ENCODE data around the gene MRFAP1. TPM values are rescaled to one million over a fixed set of nuclear protein-coding genes. Genes with fewer than 3 reads are reported as not detected.
"Not testable (repeated sequence)": the region's sequence is repeated elsewhere in the genome, so short reads cannot be mapped to it uniquely, and the experiment has no call there.

The MRFAP1 gene
- total RNA-seq, 6 experiments from 2014 or later, result 332 to 418 (median 364) TPM

- Mint-ChIP-seq H3K27ac (no peak overlapping the region), H3K27me3 (ENCODE audit: insufficient read depth) (peaks cover 12% of the 10 kb centered on the region), H3K9me3 (no peaks in the 10 kb centered on the region), H3K4me3 (no peak overlapping the region), H3K4me1 (ENCODE audit: low read depth) (peaks cover 8% of the 10 kb centered on the region), H3K36me3 (ENCODE audit: low read depth) (peaks cover 7% of the 10 kb centered on the region)
- no peak for TF ChIP-seq CTCF (IDR thresholded peaks at IDR 0.05)
- DNase-seq, result no peak
Measured at GRCh38 chr4:6647582-6648230, 7.2 kb downstream of the MRFAP1 start.

- no peak for TF ChIP-seq CTCF (IDR thresholded peaks at IDR 0.05)
- Mint-ChIP-seq H3K27me3 (ENCODE audit: insufficient read depth) (peaks cover 13% of the 10 kb centered on the region), H3K4me1 (ENCODE audit: low read depth) (0 out of 2 replicates have a peak, but pooled peaks cover 5% of the 10 kb centered on the region), H3K27ac (no peak overlapping the region), H3K4me3 (no peak overlapping the region), H3K36me3 (ENCODE audit: low read depth) (no peaks in the 10 kb centered on the region), H3K9me3 (peaks cover 2% of the 10 kb centered on the region; the same call in 1 of the 2 replicates)
- DNase-seq, result no peak
Measured at GRCh38 chr4:6649216-6649615, 8.7 kb downstream of the MRFAP1 start.

- not testable (repeated sequence) for H3K4me1 Mint-ChIP-seq (ENCODE audit: low read depth); H3K27ac Mint-ChIP-seq; DNase-seq; H3K27me3 Mint-ChIP-seq (ENCODE audit: insufficient read depth); H3K36me3 Mint-ChIP-seq (ENCODE audit: low read depth); H3K9me3 Mint-ChIP-seq; H3K4me3 Mint-ChIP-seq
Measured at GRCh38 chr4:6654211-6654610, 13.7 kb downstream of the MRFAP1 start.

- H3K27me3 Mint-ChIP-seq (ENCODE audit: insufficient read depth); H3K4me1 Mint-ChIP-seq (ENCODE audit: low read depth); H3K4me3 Mint-ChIP-seq; H3K27ac Mint-ChIP-seq; H3K36me3 Mint-ChIP-seq (ENCODE audit: low read depth); H3K9me3 Mint-ChIP-seq; DNase-seq: not testable (repeated sequence)
Measured at GRCh38 chr4:6655291-6655690, 14.8 kb downstream of the MRFAP1 start.

GRCh38 chr4:6655924-6656323 is 15.4 kb downstream of the MRFAP1 start:
- H3K27ac Mint-ChIP-seq, result no peak overlapping the region
- H3K27me3 Mint-ChIP-seq (ENCODE audit: insufficient read depth), result peaks cover 8% of the 10 kb centered on the region
- no peak for DNase-seq
- H3K4me1 Mint-ChIP-seq (ENCODE audit: low read depth), result peaks cover 8% of the 10 kb centered on the region; the same call in 1 of the 2 replicates
- H3K4me3 Mint-ChIP-seq, result no peak overlapping the region
- peaks cover 3% of the 10 kb centered on the region; the same call in 1 of the 2 replicates for H3K9me3 Mint-ChIP-seq
- H3K36me3 Mint-ChIP-seq (ENCODE audit: low read depth), result no peaks in the 10 kb centered on the region
- TF ChIP-seq CTCF (IDR thresholded peaks at IDR 0.05), result no peak

GRCh38 chr4:6657242-6658208 is 17.0 kb downstream of the MRFAP1 start:
- DNase-seq, result no peak
- peaks cover 3% of the 10 kb centered on the region; the same call in 1 of the 2 replicates for H3K9me3 Mint-ChIP-seq
- no peaks in the 10 kb centered on the region for H3K36me3 Mint-ChIP-seq (ENCODE audit: low read depth)
- no peak overlapping the region for H3K27ac Mint-ChIP-seq
- peaks cover 11% of the 10 kb centered on the region for H3K27me3 Mint-ChIP-seq (ENCODE audit: insufficient read depth)
- no peak overlapping the region for H3K4me3 Mint-ChIP-seq
- TF ChIP-seq CTCF (IDR thresholded peaks at IDR 0.05), result no peak
- peaks cover 8% of the 10 kb centered on the region; the same call in 1 of the 2 replicates for H3K4me1 Mint-ChIP-seq (ENCODE audit: low read depth)

Data from HFFc6 (cell line).